Mesenteric fat pad (tissue), 1 donor: ENCODE results near the gene DLK2. TPM values are rescaled to one million over a fixed set of nuclear protein-coding genes. Genes with fewer than 3 reads are reported as not detected.

Experiments
- DNase-seq: peaks from one replicate; pipeline ENCODE4 v3.0.0-alpha.2; 2020; ENCODE audit warnings: low spot score
- total RNA-seq: library from RNA; stranded (reverse); fragmentation: NEBNext Ultra II Directional; extraction: Animal tissue kit (Norgen Biotek cat#: 25700); gene quantifications from one replicate; pipeline ENCODE4 v1.2.1, GENCODE V29; 2021
- donor health status: DM: yes; HTN: yes; CAD: no.

DLK2 gene
- total RNA-seq, 1 donor from 2014 or later, result not detected

- peak; percentile 94 for DNase-seq
Observed at GRCh38 chr6:43454696-43455530, 435 bp downstream of the DLK2 start.

DNA sequence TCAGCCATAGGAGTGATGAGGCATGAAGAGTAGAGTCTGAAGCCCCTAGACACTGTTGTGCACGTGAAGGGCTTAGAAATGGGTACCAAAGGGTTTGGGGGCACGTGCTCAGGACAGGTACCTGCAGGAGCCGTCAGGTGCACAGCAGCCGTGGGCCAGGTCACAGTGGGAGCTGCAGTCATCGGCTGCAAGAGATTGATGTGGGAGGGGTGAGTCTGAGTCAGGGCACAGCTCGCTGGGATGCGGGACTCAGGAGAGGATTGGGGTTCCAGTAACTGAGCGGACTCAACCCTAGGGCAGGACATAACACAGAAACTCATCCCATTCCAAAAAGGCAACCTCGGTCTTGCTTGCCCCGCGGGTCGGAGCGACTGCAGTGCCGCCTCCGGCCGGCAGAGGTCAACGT lies 1.1 kb downstream of the DLK2 start:
- DNase-seq, result no peak

DNA sequence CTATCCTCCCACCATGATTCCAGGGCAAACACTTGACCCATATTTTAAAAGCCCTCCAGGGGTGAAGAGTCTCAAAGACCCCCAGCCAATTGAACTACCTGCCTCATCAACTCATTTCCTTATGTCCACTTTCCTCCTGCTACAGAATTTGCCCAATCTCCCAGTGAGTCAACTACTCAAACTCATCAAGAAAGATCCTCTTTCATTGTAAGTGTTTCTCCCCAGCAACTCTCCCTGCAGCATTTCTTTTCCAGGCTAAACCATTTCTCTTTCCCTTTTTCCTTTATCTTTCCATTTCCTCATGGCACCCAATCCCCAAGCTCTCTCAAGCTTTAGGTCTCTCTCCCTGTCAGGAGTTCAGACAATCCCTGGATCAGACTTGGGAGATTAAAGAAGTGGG lies 1.5 kb downstream of the DLK2 start:
- DNase-seq, result no peak

DNA sequence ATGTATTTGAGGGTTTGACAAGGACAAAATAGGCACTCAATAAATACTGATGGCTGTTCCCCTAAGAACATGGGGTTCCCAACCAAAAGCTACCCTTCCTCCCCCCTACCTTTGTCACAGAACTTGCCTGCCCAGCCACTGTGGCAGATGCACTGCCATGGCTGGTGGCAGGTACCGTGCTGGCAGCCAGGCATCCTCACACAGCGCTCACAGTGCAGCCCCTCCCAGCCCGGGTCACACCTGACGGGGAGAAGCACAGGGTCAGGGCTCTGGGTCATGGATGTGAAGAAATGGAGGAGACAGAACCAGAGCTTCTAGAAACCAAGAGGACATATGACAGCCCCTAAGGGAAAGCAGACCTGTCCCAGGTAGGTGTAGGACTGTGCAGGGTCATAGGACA lies 2.5 kb downstream of the DLK2 start:
- no peak for DNase-seq

DNA sequence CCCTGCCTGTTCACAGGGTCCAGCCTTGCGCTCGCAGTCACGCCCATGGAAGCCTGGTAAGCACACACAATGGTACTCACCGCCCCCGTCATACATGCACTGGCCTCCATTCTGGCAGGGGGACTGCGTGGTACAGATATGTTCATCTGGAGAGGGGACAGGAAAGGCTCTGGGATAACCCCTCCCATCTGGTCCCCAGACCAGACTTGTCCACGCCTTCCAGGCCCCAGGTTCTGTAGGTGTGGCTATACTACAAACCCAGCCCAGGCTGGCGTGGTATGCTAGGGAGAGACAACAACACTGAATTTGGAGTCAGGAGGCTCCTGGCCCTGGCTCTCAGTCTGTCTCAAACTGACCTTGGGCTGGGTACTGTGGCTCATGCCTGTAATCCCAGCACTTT lies 3.4 kb downstream of the DLK2 start:
- no peak for DNase-seq

GRCh38 chr6:43451348-43451747 lies 4.0 kb downstream of the DLK2 start:
- DNase-seq, result no peak

DNA sequence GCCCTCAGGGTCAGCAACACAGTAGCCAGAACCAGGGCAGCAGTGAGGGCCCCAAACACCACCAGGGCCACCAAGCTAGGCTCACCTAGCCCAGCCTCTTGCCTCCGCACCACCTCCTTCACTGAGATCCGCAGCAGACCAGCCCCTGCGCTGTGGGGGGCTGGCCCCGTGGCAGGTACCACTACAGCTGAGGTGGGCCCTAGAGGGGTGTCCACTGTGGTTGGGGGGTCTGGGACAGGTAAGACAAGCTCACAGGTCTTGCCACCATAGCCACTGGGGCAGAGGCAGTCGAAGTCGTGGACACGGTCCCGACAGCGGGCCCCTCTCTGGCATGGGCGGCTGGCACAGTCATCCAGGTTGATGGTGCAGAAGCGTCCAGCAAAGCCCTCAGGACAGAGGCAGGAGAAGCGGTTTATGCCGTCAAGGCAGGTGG lies 4.6 kb downstream of the DLK2 start:
- no peak for DNase-seq

- DNase-seq, result no peak
Observed at GRCh38 chr6:43448916-43449315, 6.4 kb downstream of the DLK2 start.

GRCh38 chr6:43447604-43448003 lies 7.7 kb downstream of the DLK2 start:
- no peak for DNase-seq

DNA sequence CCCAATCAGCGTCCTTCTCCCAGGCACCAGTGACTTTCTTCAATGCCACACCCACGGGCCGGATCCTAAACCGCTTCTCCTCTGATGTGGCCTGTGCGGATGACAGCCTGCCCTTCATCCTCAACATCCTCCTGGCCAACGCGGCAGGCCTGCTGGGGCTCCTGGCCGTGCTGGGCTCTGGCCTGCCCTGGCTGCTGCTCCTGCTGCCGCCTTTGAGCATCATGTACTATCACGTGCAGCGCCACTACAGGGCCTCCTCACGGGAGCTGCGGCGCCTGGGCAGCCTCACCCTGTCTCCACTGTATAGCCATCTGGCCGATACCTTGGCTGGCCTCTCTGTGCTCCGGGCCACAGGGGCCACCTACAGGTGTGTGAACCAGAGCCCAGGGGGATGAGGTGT lies 9.8 kb downstream of the DLK2 start:
- no peak for DNase-seq

DNA sequence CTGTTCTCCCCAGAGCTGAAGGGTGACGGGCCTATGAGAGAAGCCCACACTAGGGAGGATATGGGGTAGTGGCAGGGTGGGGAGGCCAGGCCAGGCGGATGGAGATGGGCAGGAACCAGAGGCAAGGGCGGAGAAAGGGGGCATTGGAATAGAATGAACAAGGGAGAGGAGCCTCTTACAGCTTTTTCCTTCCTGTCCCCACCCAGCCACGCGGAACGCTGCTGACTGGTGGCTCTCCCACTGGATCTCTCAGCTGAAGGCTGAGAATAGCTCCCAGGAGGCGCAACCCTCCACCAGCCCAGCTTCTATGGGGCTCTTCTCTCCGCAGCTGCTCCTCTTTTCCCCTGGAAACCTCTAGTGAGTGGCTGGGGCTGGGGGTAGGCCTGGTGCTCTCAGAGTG lies 10.8 kb downstream of the DLK2 start:
- no peak for DNase-seq

DNA sequence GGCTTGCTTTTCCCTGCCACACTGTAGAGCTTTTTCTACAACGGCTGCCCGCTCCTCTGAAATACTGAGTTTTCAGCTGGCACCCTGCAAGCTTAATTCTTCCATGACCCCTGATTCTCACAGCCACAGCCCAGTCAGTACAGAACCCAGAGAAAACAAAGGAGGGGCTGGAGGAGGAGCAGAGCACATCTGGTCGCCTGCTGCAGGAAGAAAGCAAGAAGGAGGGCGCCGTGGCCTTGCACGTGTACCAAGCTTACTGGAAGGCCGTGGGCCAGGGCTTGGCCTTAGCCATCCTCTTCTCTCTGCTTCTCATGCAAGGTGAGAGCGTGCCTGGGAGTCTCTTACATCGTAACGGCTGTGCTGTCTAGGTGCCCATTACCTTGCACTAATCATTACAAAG lies 11.3 kb downstream of the DLK2 start:
- DNase-seq, result no peak

DNA sequence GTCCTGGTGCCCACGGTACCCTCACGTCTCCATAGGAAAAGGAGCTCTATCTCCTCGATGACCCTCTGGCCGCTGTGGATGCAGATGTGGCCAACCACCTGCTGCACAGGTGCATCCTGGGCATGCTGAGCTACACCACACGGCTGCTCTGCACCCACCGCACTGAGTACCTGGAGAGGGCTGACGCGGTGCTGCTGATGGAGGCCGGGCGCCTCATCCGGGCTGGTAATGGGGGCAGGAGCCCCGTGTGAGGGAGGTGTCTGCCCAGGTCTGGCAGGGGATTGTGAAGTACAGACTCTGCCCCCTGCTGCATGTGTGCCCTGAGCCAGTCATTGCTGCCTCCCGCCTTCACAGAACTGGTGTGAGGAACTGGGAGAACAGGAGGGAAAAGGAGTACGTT lies 12.4 kb downstream of the DLK2 start:
- no peak for DNase-seq

- DNase-seq, result no peak
Observed at GRCh38 chr6:43437700-43438099, 17.6 kb downstream of the DLK2 start.

DNA sequence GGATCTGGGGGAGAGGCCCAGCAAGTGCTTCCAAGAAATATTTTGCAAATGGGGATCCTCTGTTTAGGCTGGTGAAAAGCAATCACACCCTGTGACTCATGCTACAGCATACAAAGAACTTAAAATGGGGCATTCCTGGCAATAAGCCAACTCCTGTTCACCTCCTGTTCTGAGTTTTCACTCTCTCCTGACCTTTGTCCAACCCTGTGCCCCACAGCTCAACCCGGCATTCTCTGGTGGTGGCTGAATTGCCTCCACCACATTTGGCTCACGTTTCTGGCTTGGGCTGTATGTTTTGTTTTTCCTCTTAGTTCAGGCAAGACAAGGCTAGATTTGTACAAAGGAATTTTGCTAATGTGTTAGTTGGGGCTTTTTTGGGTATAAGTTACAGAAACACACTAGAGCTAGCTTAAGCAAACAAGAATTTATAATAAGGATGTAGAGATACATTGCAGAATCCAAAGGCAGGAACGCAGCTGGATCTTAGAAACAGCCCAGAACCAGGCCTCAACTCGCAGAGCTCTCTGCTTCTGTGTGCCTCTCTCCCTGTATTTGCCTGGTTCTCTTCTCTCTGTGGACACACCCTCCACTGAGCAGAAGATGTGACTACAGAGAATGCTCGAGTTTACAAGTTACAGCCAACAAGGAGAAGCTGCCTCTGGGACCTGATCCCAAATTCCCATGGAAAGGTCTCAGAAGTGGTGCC lies 18.6 kb downstream of the DLK2 start:
- no peak for DNase-seq

- no peak for DNase-seq
Observed at GRCh38 chr6:43435682-43436437, 19.5 kb downstream of the DLK2 start.

DNA sequence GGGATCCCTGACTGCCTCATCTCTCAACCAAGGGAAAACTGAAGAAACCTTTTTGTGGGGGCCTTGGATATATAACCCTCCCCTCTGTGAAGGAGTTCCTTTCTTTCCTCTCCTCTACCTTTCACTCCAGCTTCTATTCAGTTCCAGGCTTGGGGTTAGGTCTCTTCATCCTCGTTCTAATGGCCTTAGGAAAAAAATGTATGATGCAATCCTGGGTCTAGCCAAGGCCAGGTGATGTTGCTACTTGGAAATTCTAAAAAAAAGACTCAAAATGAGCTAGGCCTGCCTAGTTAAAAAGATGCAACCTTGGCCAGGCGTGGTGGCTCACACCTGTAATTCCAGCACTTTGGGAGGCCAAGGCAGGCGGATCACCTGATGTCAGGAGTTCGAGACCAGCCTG lies 20.4 kb downstream of the DLK2 start:
- no peak for DNase-seq

DNA sequence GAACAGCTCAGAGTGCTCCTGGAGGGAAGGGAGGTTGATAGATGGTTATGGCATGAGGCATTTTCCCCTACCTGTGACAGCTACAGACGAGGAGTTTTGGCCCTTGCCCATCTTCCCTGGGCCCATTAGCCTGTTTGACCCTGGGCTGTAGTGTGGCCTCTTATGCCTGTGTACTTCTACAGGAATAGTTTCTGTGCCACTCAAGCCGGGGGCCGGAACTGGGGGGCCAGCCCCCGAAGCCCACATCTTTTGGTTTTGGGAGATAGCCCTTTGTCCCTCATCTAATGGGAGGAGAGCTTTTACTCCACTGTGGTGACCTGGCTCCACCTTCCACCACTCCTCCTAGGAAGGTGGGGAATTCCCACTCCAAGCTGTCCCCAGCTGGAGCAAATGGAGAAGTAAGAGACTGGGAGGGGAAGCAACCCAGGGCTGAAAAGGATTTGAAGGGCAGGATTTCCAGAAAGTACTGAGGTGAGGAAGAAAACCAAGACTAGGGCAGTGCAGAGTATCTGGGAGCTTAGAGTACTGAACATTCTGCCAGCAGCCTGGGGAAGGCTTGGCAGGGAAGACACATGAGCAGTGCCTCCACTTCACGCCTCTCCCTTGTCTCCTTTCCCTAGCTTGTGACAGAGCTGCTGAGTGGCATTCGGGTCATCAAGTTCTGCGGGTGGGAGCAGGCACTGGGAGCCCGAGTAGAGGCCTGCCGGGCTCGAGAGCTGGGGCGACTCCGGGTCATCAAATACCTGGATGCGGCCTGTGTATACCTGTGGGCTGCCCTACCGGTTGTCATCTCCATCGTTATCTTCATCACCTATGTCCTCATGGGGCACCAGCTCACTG lies 21.1 kb downstream of the DLK2 start:
- no peak for DNase-seq

- DNase-seq, result no peak
Observed at GRCh38 chr6:43433148-43433547, 22.2 kb downstream of the DLK2 start.

GRCh38 chr6:43432009-43432945 lies 23.1 kb downstream of the DLK2 start:
- DNase-seq, result no peak
